ENCODE results near the gene CCDC178. TPM values are rescaled to one million over a fixed set of nuclear protein-coding genes. Genes with fewer than 3 reads are reported as not detected.
"Not testable (repeated sequence)": the region's sequence is repeated elsewhere in the genome, so short reads cannot be mapped to it uniquely, and the experiment has no call there.

CCDC178 gene
- total RNA-seq, 1 experiment from 2014 or later = not detected

DNA sequence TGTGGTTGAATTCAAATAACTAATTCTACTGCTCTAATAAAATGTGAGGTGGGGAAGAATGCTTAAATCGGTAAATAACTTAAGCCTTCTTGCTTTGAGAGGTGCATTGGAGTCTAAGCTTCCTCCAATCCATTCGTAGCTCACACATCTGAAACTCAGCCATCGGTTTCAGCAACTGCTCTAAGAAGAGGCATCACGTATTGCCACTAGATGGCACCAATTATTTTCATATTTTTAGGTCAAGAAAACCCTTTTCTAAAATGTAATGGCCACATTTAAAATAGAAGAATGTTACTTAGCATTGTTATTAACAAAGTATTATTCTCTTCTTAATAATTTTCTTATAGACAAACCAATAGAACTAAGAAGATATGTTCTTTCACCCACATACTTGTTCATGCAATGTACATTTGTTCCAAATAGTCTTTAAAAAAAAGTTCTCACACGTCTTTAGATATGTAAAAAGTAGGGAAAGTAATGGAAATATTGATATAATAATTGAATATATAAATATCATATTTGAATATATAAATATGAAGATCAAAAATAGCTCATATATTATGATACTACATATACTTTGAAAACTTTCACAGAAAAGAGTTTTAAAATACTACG is 229.8 kb downstream of the CCDC178 start:
- DNase-seq = peak in 1 of 2 experiments; percentile 33
- Histone ChIP-seq H3K36me3 (no peaks in the 10 kb centered on the region), H3K9me3 (replicated peaks) (no peaks in the 10 kb centered on the region), H3K27me3 (no peaks in the 10 kb centered on the region), H3K4me1 (no peaks in the 10 kb centered on the region), H3K4me3 (no peak overlapping the region), H3K27ac (no peak overlapping the region)

DNA sequence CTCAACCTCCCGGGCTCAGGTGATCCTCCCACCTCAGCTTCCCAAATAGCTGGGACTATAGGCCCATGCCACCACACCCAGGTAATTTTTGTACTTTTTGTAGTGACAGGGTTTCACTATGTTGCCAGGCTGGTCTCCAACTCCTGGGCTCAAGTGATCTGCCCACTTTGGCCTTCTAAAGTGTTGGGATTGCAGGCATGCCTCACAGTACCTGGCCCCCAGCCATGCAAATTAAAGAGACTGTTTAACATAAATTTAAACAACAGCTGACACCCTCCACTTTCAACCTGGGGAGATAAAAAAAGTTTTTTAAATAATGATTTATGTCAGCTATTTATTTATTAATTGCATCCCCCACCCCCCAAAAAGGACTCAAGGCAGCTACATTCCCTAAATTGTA is 234.7 kb downstream of the CCDC178 start:
- H3K4me1 ChIP-seq = no peaks in the 10 kb centered on the region
- no peaks in the 10 kb centered on the region for H3K27me3 ChIP-seq
- H3K4me3 ChIP-seq = no peak overlapping the region
- no peaks in the 10 kb centered on the region for H3K9me3 ChIP-seq (replicated peaks)
- H3K36me3 ChIP-seq = no peaks in the 10 kb centered on the region
- no peak for DNase-seq
- H3K27ac ChIP-seq = no peak overlapping the region

DNA sequence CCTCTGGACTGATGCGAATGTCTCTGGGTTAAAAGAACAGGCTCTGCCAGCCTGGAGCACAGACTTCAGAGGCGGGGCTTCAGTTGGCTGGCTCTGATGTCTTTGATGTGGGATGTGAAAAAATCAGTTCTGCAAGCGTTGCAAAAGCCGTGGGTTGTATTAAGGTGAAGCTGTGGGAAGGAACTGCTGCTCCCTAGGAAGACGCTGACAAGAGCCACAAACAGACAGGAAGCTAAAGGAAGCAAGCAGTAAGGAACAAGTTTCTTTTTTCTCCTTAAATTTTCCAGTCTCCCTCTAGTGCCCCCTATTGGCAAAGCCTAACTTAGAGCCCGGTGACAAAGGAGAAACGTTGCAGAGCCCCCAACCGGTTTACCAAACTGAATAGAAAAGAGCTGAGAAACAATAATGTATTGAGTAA is 239.0 kb downstream of the CCDC178 start:
- no peaks in the 10 kb centered on the region for H3K9me3 ChIP-seq (replicated peaks)
- no peak overlapping the region for H3K27ac ChIP-seq
- DNase-seq = peak; percentile 13 to 59
- no peaks in the 10 kb centered on the region for H3K4me1 ChIP-seq
- no peaks in the 10 kb centered on the region for H3K27me3 ChIP-seq
- H3K4me3 ChIP-seq = peak overlapping the region; percentile 14; the same call in 1 of the 2 replicates
- no peaks in the 10 kb centered on the region for H3K36me3 ChIP-seq

DNA sequence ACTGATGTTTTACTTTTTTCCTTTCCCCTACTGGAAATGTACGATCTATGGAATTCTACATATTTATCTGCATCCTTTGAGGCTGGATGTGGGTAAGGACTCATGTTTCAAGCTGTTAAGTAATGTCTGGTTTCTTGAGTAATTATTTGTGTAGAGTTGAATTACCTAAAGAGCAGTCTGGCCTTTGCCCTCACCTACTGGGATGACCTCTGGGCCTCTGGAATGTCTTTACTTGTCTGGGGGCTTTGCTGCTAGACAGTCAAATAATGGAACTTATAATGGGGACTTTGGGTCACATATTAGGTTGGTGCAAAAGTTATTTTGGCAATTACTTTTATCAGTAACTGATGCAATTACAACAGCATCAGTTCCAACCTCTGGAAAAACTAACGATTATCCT is 244.7 kb downstream of the CCDC178 start:
- Histone ChIP-seq H3K4me3 (no peak overlapping the region), H3K36me3 (no peaks in the 10 kb centered on the region), H3K4me1 (no peaks in the 10 kb centered on the region), H3K9me3 (replicated peaks) (no peaks in the 10 kb centered on the region), H3K27me3 (no peaks in the 10 kb centered on the region), H3K27ac (no peak overlapping the region)
- no peak for DNase-seq

DNA sequence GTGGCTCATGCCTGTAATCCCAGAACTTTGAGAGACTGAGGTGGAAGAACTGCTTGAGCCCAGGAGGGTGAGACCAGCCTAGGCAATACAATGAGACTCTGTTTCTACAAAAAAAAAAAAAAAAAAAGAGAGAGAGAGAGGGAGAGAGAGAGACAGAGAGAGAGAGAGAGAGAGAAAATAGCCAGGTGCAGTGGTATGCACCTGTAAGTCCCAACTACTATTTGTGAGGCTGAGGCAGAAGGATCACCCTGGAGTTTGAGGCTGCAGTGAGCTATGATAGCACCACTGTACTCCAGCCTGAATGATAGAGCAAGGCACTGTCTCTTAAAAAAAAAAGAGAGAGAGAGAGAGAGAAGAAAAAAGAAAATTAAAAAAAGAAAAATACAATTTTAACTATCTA is 245.7 kb downstream of the CCDC178 start:
- Histone ChIP-seq H3K27me3 (no peaks in the 10 kb centered on the region), H3K36me3 (no peaks in the 10 kb centered on the region), H3K27ac (no peak overlapping the region), H3K4me1 (no peaks in the 10 kb centered on the region), H3K4me3 (no peak overlapping the region), H3K9me3 (replicated peaks) (no peaks in the 10 kb centered on the region)
- no peak for DNase-seq

DNA sequence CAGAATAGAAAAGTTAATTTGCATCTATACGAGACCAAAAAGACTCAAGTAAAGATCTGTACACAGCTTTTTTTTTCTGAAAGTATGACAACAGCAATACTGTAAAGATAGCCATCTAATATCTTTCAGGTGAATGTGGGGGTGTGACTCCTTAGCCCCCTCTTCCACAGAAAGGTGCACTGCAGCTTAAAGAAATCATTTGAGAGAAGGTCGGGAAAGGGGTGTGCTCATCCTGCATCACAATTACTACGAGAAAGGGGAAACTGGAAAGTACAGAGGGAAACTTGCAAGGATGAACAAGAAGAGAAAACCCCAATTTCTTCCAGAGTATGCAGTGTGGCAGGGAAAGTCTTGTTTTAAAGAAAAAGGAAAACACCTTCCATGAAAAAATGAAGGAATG is 255.6 kb downstream of the CCDC178 start:
- Histone ChIP-seq H3K4me3 (no peak overlapping the region), H3K4me1 (no peaks in the 10 kb centered on the region), H3K9me3 (replicated peaks) (no peaks in the 10 kb centered on the region), H3K27me3 (no peaks in the 10 kb centered on the region), H3K27ac (no peak overlapping the region), H3K36me3 (no peaks in the 10 kb centered on the region)
- DNase-seq = no peak

DNA sequence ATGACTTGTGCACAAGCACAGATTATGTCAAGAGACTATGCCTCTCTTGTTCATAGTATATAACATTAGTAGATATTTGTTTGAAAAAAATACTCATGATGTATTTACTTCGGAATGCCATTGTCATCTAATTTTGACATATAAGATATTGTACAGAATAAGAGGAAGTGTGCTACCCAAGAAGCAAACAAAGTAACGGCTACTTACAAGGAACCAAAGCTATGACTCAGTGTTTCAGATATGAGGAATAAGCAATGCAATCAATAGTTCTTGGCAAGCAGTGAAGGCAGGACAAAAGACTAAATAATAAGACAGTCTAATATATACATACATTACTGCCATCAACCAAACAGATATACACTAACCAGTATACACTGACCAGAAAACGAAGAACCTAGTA is 256.3 kb downstream of the CCDC178 start:
- Histone ChIP-seq H3K4me1 (no peaks in the 10 kb centered on the region), H3K27me3 (no peaks in the 10 kb centered on the region), H3K9me3 (replicated peaks) (no peaks in the 10 kb centered on the region), H3K4me3 (no peak overlapping the region), H3K27ac (no peak overlapping the region), H3K36me3 (no peaks in the 10 kb centered on the region)
- DNase-seq = no peak

DNA sequence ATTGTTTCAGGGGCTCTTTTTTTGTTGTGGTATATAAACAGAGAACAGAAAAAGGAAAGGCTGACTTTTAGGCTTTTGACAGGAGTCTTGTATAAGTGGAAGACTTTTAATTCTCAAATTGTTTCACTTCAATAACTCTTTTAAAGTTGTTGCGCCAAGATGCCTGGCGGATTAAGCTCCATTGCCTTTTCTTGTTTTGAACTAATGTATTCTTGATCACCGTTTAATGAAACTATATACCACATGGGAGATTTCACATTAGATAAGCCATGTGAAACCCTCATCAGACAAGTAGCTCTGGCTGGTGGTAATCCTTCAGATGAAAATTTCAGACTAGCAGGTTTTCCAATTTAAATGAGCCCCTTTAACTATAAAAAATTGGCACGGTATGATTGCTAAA is 257.4 kb downstream of the CCDC178 start:
- H3K9me3 ChIP-seq (replicated peaks) = no peaks in the 10 kb centered on the region
- H3K4me3 ChIP-seq = no peak overlapping the region
- H3K27me3 ChIP-seq = no peaks in the 10 kb centered on the region
- H3K27ac ChIP-seq = no peak overlapping the region
- no peaks in the 10 kb centered on the region; the same call in 1 of the 2 replicates for H3K4me1 ChIP-seq
- DNase-seq = no peak
- H3K36me3 ChIP-seq = no peaks in the 10 kb centered on the region

DNA sequence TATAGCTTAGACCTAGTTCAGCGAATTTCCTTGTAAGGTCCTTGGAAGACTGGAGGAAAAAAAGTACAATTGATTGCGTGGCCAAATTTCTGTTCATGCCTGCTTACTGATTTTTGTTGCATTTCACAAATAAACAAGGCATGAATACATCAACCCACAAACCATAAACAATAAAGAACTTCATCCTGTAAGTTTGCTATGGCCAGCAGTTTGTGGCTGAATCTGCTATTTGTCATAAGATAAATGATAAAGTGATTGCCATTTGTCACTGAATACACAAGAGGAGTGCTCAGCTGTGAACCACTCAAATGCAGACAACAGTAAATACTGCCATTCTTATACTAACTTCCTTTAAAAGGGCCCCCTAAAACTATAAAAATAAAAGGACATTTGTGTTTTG is 259.5 kb downstream of the CCDC178 start:
- no peaks in the 10 kb centered on the region for H3K27me3 ChIP-seq
- H3K27ac ChIP-seq = no peak overlapping the region
- no peaks in the 10 kb centered on the region for H3K36me3 ChIP-seq
- no peak for DNase-seq
- H3K4me3 ChIP-seq = no peak overlapping the region
- no peaks in the 10 kb centered on the region; the same call in 1 of the 2 replicates for H3K4me1 ChIP-seq
- no peaks in the 10 kb centered on the region for H3K9me3 ChIP-seq (replicated peaks)

DNA sequence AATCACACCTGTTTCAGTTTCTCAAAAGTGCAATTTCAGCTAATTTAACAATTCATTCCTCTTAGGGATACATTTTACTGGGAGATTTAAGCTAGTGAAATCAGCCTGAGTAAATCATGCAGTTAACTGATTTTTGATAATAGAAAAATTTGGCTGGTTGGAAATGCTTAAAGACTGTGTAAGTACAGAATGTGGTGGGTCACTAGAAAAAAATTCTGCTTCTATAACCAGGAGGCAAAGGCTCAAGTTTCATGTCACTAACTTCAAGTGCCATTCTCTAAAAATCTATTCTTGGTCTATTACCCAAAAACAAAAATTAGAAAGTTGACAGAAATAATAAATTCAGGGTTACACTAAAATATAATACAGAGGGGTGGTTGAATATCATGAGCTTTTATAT is 271.3 kb downstream of the CCDC178 start:
- Histone ChIP-seq H3K9me3 (replicated peaks) (no peaks in the 10 kb centered on the region), H3K27ac (no peak overlapping the region), H3K27me3 (no peaks in the 10 kb centered on the region), H3K4me1 (peaks cover 14% of the 10 kb centered on the region), H3K4me3 (no peak overlapping the region), H3K36me3 (no peaks in the 10 kb centered on the region)
- no peak for DNase-seq

DNA sequence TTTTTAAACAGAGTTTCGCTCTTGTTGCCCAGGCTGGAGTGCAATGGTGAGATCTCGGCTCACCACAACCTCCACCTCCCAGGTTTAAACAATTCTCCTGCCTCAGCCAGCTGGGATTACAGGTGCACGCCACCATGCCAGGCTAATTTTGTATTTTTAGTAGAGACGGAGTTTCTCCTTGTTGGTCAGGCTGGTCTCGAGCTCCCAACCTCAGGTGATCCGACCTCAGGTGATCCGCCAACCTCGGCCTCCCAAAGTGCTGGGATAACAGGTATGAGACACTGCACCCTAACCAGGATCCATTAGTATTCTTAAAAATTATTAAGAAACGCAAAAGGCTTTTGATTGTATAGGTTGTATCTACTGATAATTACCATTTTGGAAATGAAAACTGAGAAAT is 276.4 kb downstream of the CCDC178 start:
- not testable (repeated sequence) for H3K9me3 ChIP-seq (replicated peaks); H3K27me3 ChIP-seq; DNase-seq; H3K27ac ChIP-seq; H3K4me3 ChIP-seq; H3K36me3 ChIP-seq
- peaks cover 11% of the 10 kb centered on the region for H3K4me1 ChIP-seq

DNA sequence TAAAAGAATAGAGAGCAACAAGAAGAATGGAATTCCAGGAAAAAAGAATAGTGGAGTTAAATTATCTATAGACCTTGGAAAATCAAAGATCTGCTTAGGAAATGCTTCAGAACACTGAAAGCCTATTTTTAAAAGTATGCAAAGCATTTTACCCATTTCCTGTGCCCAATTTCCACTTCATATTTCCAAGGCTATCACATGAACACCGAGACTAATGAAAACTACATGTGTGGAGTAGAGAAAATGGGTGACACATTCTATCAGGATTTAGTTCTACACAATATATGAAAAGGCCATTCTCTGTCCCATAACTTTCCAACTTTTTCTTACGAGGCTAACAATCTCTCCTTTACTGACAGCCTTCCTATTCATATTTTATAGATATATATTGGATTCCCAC is 279.4 kb downstream of the CCDC178 start:
- H3K4me3 ChIP-seq = no peak overlapping the region
- H3K36me3 ChIP-seq = no peaks in the 10 kb centered on the region
- no peaks in the 10 kb centered on the region; the same call in 1 of the 2 replicates for H3K9me3 ChIP-seq (replicated peaks)
- H3K4me1 ChIP-seq = peaks cover 11% of the 10 kb centered on the region
- peak in 1 of 2 experiments; percentile 24 for DNase-seq
- H3K27ac ChIP-seq = peak overlapping the region; percentile 67
- H3K27me3 ChIP-seq = no peaks in the 10 kb centered on the region

DNA sequence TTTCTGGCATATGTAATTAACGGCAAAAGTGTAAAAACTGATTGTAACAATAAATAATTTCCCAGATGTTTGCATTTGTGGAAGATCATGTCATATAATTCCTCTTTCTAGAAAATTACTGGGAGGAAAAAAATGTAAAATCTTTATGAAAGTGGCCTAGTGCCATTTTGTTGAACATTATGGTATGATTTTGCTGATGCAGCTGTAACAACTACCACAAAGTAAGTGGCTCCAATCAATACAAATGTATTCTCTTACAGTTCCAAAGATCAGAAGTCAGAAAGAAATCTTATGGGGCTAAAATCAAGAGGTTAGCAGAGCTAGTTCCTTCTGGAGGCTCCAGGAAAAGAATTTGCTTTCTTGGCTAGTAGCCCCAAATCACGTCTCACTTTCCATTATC is 281.4 kb downstream of the CCDC178 start:
- no peak for DNase-seq
- Histone ChIP-seq H3K9me3 (replicated peaks) (no peaks in the 10 kb centered on the region; the same call in 1 of the 2 replicates), H3K4me3 (no peak overlapping the region), H3K27me3 (no peaks in the 10 kb centered on the region), H3K36me3 (no peaks in the 10 kb centered on the region), H3K4me1 (peaks cover 11% of the 10 kb centered on the region), H3K27ac (no peak overlapping the region)

DNA sequence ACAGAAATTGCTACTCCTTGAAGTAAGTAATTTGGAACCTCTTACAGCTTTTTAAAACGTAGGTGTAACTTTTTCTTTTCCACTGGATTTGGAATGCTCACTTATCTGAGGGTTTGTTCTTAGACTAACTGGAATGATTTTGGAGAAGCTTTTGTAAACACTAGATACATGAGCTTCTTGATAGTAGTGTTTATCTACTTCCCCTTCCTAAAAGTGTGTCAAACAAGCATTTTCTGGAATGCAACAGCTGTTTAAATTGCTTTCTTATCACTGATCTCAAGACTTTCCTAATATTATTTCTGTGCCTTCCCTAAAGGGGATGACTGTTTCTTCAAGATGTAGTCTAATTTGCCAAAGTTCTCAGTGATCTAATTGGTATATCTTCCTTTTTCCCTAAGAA is 282.6 kb downstream of the CCDC178 start:
- no peaks in the 10 kb centered on the region for H3K36me3 ChIP-seq
- no peak overlapping the region for H3K27ac ChIP-seq
- peaks cover 15% of the 10 kb centered on the region for H3K4me1 ChIP-seq
- H3K9me3 ChIP-seq (replicated peaks) = no peaks in the 10 kb centered on the region; the same call in 1 of the 2 replicates
- H3K27me3 ChIP-seq = no peaks in the 10 kb centered on the region
- no peak overlapping the region for H3K4me3 ChIP-seq
- DNase-seq = no peak

DNA sequence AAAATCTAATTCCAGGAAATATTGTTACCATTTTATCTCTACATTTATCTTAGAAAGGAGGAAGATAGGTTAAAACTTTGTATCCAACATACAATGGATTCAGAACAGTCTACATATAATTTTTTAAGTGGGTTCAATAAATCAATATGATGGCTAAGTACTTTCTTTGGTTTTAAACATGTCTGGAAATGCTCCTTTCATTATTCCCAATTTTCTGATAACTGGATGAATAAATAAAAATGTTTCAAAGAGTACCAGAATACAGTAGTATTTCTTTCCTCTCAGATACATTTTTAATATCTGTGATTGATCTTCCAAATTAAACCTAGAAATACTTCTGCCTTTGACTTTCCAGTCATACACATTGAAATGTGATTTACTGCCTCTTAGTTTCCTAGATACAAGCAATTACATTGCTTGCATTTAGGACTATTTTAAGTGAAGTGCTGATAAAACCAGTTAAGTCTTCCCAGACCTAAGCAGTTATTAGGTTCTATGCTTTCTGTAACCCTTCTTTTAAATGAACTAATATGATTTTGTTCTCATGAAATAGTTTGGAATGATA is 283.5 kb downstream of the CCDC178 start:
- no peaks in the 10 kb centered on the region; the same call in 1 of the 2 replicates for H3K9me3 ChIP-seq (replicated peaks)
- H3K27me3 ChIP-seq = no peaks in the 10 kb centered on the region
- no peaks in the 10 kb centered on the region for H3K36me3 ChIP-seq
- DNase-seq = no peak
- no peak overlapping the region for H3K4me3 ChIP-seq
- H3K27ac ChIP-seq = no peak overlapping the region
- peaks cover 19% of the 10 kb centered on the region for H3K4me1 ChIP-seq

DNA sequence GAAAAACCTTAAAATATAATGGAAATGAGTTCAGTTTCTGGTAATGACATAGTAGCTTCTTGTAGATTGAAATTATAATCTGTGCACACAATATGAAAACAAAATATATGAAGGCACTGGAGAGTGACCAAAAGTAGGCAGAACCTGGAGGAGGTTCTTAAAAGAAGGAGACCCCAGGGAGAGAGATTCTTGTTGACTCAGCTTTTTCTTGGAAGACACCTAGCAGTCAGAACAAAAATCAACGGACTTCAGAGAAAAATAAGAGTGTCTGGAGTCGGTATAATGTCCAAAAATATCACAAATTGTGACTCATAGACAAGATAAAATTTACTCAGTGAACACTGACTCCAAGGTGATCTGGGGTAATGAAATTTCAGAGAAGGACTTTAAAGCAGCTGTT is 286.5 kb downstream of the CCDC178 start:
- Histone ChIP-seq H3K9me3 (replicated peaks) (no peaks in the 10 kb centered on the region), H3K27me3 (no peaks in the 10 kb centered on the region), H3K4me1 (peaks cover 18% of the 10 kb centered on the region; the same call in 1 of the 2 replicates), H3K36me3 (no peaks in the 10 kb centered on the region), H3K27ac (no peak overlapping the region), H3K4me3 (no peak overlapping the region)
- DNase-seq = no peak
